Mucosa of gallbladder (tissue), 1 donor: ENCODE data around the gene TRAPPC3L. TPM values are rescaled to one million over a fixed set of nuclear protein-coding genes. Genes with fewer than 3 reads are reported as not detected.

Experiments
- total RNA-seq: library from RNA; stranded (reverse); gene quantifications from one replicate; pipeline ENCODE4 v1.2.1, GENCODE V29; 2021
- donor health status: DM: no; HTN: no; CAD: no.

The TRAPPC3L gene
- total RNA-seq, 1 donor from 2014 or later, result not detected

Other genes starting within 250 kb of the TRAPPC3L start
- 24.9 TPM for gene DSE, start 174.7 kb downstream of the TRAPPC3L start, total RNA-seq
- 4.8 TPM for gene CALHM6, start 84.3 kb downstream of the TRAPPC3L start, total RNA-seq
- 1.8 TPM for gene CALHM5, start 34.0 kb downstream of the TRAPPC3L start, total RNA-seq
- gene CALHM4, start 8.1 kb upstream of the TRAPPC3L start, total RNA-seq, result not detected
- gene RWDD1, start 25.8 kb upstream of the TRAPPC3L start, total RNA-seq, result 35.1 TPM
- 0.49 TPM for gene RSPH4A, start 70.8 kb upstream of the TRAPPC3L start, total RNA-seq
- 9.6 TPM for gene ZUP1, start 123.1 kb upstream of the TRAPPC3L start, total RNA-seq
- 11.9 TPM for gene KPNA5, start 135.5 kb upstream of the TRAPPC3L start, total RNA-seq
- gene FAM162B, start 220.0 kb upstream of the TRAPPC3L start, total RNA-seq, result 2.7 TPM